H9 (cell line): ENCODE measurements around the gene IGF2BP3. TPM values are rescaled to one million over a fixed set of nuclear protein-coding genes. Genes with fewer than 3 reads are reported as not detected.
A peak's percentile ranks its signal among the peaks of the same experiment; 100 is the strongest.

Source experiments
- DNase-seq: peaks from one replicate; pipeline ENCODE4 v3.0.0-alpha.2; 2017
- H2AFZ ChIP-seq: one replicate; pipeline ENCODE4 v1.6.1; 2013; ENCODE audit warnings: mild to moderate bottlenecking, low read length, control low read depth, moderate library complexity
- H2AK5ac ChIP-seq: 2 replicates; pipeline ENCODE4 v1.6.1; 2013; ENCODE audit warnings: low read length, control low read depth, mixed read lengths; ENCODE audit not compliant: insufficient read length
- H2BK120ac ChIP-seq: one replicate; pipeline ENCODE4 v1.6.1; 2013; ENCODE audit warnings: low read depth, mild to moderate bottlenecking, low read length, control low read depth, inconsistent platforms; ENCODE audit not compliant: poor library complexity, severe bottlenecking
- H2BK12ac ChIP-seq: 2 replicates; pipeline ENCODE4 v1.6.1; 2013; ENCODE audit warnings: low read length, control low read depth, mixed read lengths, low read depth; ENCODE audit not compliant: insufficient read length
- H2BK15ac ChIP-seq: 2 replicates; pipeline ENCODE4 v1.6.1; 2013; ENCODE audit warnings: low read depth, low read length, control low read depth
- H2BK20ac ChIP-seq: one replicate; pipeline ENCODE4 v1.6.1; 2013; ENCODE audit warnings: low read depth, mild to moderate bottlenecking, low read length, control low read depth, inconsistent platforms; ENCODE audit not compliant: poor library complexity, severe bottlenecking
- H2BK5ac ChIP-seq: 2 replicates; pipeline ENCODE4 v1.6.1; 2013; ENCODE audit warnings: low read length, control low read depth, mixed read lengths; ENCODE audit not compliant: insufficient read length
- H3K14ac ChIP-seq: 2 replicates; pipeline ENCODE4 v1.6.1; 2013; ENCODE audit warnings: low read length, control low read depth; ENCODE audit not compliant: insufficient read depth
- H3K18ac ChIP-seq: 2 replicates; pipeline ENCODE4 v1.6.1; 2013; ENCODE audit warnings: low read depth, mild to moderate bottlenecking, mixed read lengths, low read length, control low read depth; ENCODE audit not compliant: insufficient read length
- H3K23ac ChIP-seq: 2 replicates; pipeline ENCODE4 v1.6.1; 2013; ENCODE audit warnings: low read length, control low read depth, mixed read lengths, low read depth; ENCODE audit not compliant: insufficient read length
- H3K23me2 ChIP-seq: 2 replicates; pipeline ENCODE4 v1.6.1; 2013; ENCODE audit warnings: low read depth, mild to moderate bottlenecking, mixed read lengths, low read length, control low read depth; ENCODE audit not compliant: insufficient read length, poor library complexity, severe bottlenecking
- H3K27ac ChIP-seq: 2 replicates; pipeline ENCODE4 v1.5.1; 2013; ENCODE audit warnings: low read length, control low read depth, mixed read lengths, low read depth; ENCODE audit not compliant: insufficient read length
- H3K27me3 ChIP-seq: 2 replicates; pipeline ENCODE4 v1.6.1; 2013; ENCODE audit warnings: low read length, control low read depth, inconsistent platforms; ENCODE audit not compliant: insufficient read depth
- H3K4ac ChIP-seq: 2 replicates; pipeline ENCODE4 v1.6.1; 2013; ENCODE audit warnings: low read depth, mild to moderate bottlenecking, control low read depth, inconsistent platforms, low read length, moderate library complexity
- H3K4me1 ChIP-seq: 2 replicates; pipeline ENCODE4 v1.6.1; 2013; ENCODE audit warnings: low read length, control low read depth, inconsistent platforms; ENCODE audit not compliant: insufficient read depth
- H3K4me2 ChIP-seq: 2 replicates; pipeline ENCODE4 v1.6.1; 2013; ENCODE audit warnings: low read length, control low read depth, mixed read lengths; ENCODE audit not compliant: insufficient read length, insufficient read depth
- H3K56ac ChIP-seq: 2 replicates; pipeline ENCODE4 v1.6.1; 2013; ENCODE audit warnings: low read depth, mild to moderate bottlenecking, mixed read lengths, low read length, control low read depth; ENCODE audit not compliant: insufficient read length
- H3K79me1 ChIP-seq: 2 replicates; pipeline ENCODE4 v1.6.1; 2013; ENCODE audit warnings: low read depth, mild to moderate bottlenecking, moderate library complexity, low read length, control low read depth, inconsistent platforms; ENCODE audit not compliant: insufficient read depth, poor library complexity, severe bottlenecking
- H3K79me2 ChIP-seq: 2 replicates; pipeline ENCODE4 v1.6.1; 2013; ENCODE audit warnings: low read length, control low read depth, inconsistent platforms; ENCODE audit not compliant: insufficient read depth
- H3K9ac ChIP-seq: 2 replicates; pipeline ENCODE4 v1.6.1; 2013; ENCODE audit warnings: low read length, control low read depth, mixed read lengths; ENCODE audit not compliant: insufficient read length; ENCODE audit errors: extremely low read depth
- H3K9me3 ChIP-seq: one replicate; pipeline ENCODE4 v1.6.1; 2013; ENCODE audit warnings: low read depth, low read length, inconsistent platforms; ENCODE audit not compliant: control insufficient read depth
- H3T11ph ChIP-seq: one replicate; pipeline ENCODE4 v1.6.1; 2013; ENCODE audit warnings: mild to moderate bottlenecking, low read length, control low read depth, inconsistent platforms
- H4K20me1 ChIP-seq: one replicate; pipeline ENCODE4 v1.6.1; 2013; ENCODE audit not compliant: control insufficient read depth, insufficient read length, insufficient read depth
- H4K5ac ChIP-seq: 2 replicates; pipeline ENCODE4 v1.6.1; 2013; ENCODE audit warnings: low read depth, mild to moderate bottlenecking, mixed read lengths, low read length, control low read depth; ENCODE audit not compliant: insufficient read length
- H4K8ac ChIP-seq: replicated peaks from 2 replicates; pipeline ENCODE4 v1.6.1; 2013; ENCODE audit warnings: low read length, control low read depth, mixed read lengths, low read depth; ENCODE audit not compliant: insufficient read length
- H4K91ac ChIP-seq: 2 replicates; pipeline ENCODE4 v1.6.1; 2013; ENCODE audit warnings: low read depth, mild to moderate bottlenecking, moderate library complexity, mixed read lengths, low read length, control low read depth; ENCODE audit not compliant: insufficient read length
- H3K27ac Mint-ChIP-seq, 3 experiments: 2 replicates in 2 of 3; 3 replicates in 1 of 3; pipeline ENCODE4 v1.8.0; 2020 to 2021; ENCODE audit warnings: mixed read lengths in 3 of 3, mild to moderate bottlenecking in 1 of 3, moderate library complexity in 1 of 3
- H3K27me3 Mint-ChIP-seq: 2 replicates; pipeline ENCODE4 v1.8.0; 2021; ENCODE audit warnings: low read depth, mild to moderate bottlenecking, moderate library complexity, mixed read lengths
- H3K36me3 Mint-ChIP-seq, 3 experiments: 2 replicates in 2 of 3; 3 replicates in 1 of 3; pipeline ENCODE4 v1.8.0; 2020 to 2021; ENCODE audit warnings: low read depth in 3 of 3, mixed read lengths in 3 of 3; ENCODE audit not compliant: insufficient read depth in 1 of 3
- H3K4me1 Mint-ChIP-seq, 2 experiments: 2 replicates each; pipeline ENCODE4 v1.8.0; 2020; ENCODE audit warnings: mixed read lengths in 2 of 2
- H3K4me3 Mint-ChIP-seq, 2 experiments: 2 replicates in 1 of 2; 3 replicates in 1 of 2; pipeline ENCODE4 v1.8.0; 2020 to 2021; ENCODE audit warnings: mild to moderate bottlenecking in 2 of 2, mixed read lengths in 2 of 2, moderate library complexity in 1 of 2
- H3K9me3 Mint-ChIP-seq, 2 experiments: 2 replicates in 1 of 2; 3 replicates in 1 of 2; pipeline ENCODE4 v1.8.0; 2020; ENCODE audit warnings: mild to moderate bottlenecking in 2 of 2, mixed read lengths in 2 of 2, moderate library complexity in 1 of 2
- WGBS: extraction: QIAGEN DNeasy Blood & Tissue Kit; methylation state at CpG from one replicate; pipeline ENCODE4 v1.1.7; 2013; ENCODE audit warnings: missing lambda C conversion rate, low lambda C conversion rate, mixed read lengths; ENCODE audit not compliant: insufficient read length; ENCODE audit errors: extremely low coverage; 5-methylcytosine and 5-hydroxymethylcytosine counted together
- total RNA-seq: library from RNA; stranded (reverse); gene quantifications from 2 replicates; pipeline ENCODE4 v1.2.1, GENCODE V29; 2021
- TF ChIP-seq, protein P1 (sequence below): fragments of 200-600 bp; sonication (generic); conservative IDR thresholded peaks from 3 replicates; pipeline ENCODE4 v1.8.0; 2021; ENCODE audit warnings: antibody characterized with exemption, mild to moderate bottlenecking

Gene IGF2BP3
- total RNA-seq, 1 experiment from 2014 or later = 197 TPM

DNA sequence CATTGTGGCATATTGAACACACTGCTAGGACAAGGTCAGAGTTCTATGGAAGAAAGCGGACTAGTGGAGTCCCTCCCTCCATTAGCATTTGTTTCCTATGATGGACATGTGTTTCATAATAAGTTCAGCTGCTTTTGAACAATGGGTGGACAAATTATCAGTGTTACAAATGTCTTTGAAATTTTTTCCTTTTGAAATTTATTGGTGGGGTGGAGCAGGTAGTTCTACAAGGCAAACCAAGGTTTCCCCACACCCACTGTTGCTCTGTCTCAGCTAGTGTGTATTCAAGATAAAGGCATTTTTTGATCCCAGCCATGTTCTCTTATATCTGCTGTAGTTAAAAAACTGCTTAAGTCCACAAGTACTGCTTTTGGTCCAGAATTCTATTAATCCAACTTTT is 91.3 kb downstream of the IGF2BP3 start:
- no peak overlapping the region for H3K56ac ChIP-seq
- no peak overlapping the region for H4K5ac ChIP-seq
- H3K9me3 ChIP-seq = no peaks in the 10 kb centered on the region
- no peak overlapping the region for H2AK5ac ChIP-seq
- TF ChIP-seq, protein P1, sequence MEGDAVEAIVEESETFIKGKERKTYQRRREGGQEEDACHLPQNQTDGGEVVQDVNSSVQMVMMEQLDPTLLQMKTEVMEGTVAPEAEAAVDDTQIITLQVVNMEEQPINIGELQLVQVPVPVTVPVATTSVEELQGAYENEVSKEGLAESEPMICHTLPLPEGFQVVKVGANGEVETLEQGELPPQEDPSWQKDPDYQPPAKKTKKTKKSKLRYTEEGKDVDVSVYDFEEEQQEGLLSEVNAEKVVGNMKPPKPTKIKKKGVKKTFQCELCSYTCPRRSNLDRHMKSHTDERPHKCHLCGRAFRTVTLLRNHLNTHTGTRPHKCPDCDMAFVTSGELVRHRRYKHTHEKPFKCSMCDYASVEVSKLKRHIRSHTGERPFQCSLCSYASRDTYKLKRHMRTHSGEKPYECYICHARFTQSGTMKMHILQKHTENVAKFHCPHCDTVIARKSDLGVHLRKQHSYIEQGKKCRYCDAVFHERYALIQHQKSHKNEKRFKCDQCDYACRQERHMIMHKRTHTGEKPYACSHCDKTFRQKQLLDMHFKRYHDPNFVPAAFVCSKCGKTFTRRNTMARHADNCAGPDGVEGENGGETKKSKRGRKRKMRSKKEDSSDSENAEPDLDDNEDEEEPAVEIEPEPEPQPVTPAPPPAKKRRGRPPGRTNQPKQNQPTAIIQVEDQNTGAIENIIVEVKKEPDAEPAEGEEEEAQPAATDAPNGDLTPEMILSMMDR = no peak
- no peak overlapping the region for H3K4ac ChIP-seq
- H3K79me2 ChIP-seq = peaks cover 16% of the 10 kb centered on the region; the same call in 1 of the 2 replicates
- H3K27me3 Mint-ChIP-seq = no peaks in the 10 kb centered on the region
- H3K4me3 Mint-ChIP-seq = no peak overlapping the region
- H3K23me2 ChIP-seq = no peaks in the 10 kb centered on the region
- no CpG with 5 or more reads among the region's 1 CpG for WGBS
- no peak overlapping the region for H3K18ac ChIP-seq
- H3K9ac ChIP-seq = no peak overlapping the region
- H3K14ac ChIP-seq = no peak overlapping the region
- H2BK15ac ChIP-seq = no peak overlapping the region
- no peak overlapping the region for H3T11ph ChIP-seq
- H4K8ac ChIP-seq = no peak overlapping the region
- H2BK120ac ChIP-seq = no peak overlapping the region
- peaks cover 26% of the 10 kb centered on the region for H3K79me1 ChIP-seq
- no peaks in the 10 kb centered on the region for H4K20me1 ChIP-seq
- no peak overlapping the region for H4K91ac ChIP-seq
- no peak overlapping the region for H2BK5ac ChIP-seq
- H3K9me3 Mint-ChIP-seq = no peaks in the 10 kb centered on the region
- no peak overlapping the region for H2BK20ac ChIP-seq
- H2AFZ ChIP-seq = no peak overlapping the region
- no peak overlapping the region for H3K23ac ChIP-seq
- no peak for DNase-seq
- no peaks in the 10 kb centered on the region for H3K27me3 ChIP-seq
- H3K27ac Mint-ChIP-seq = peak overlapping the region in 1 of 3 experiments; percentile 45; a peak in 1 of 7 replicates
- H3K4me1 ChIP-seq = no peaks in the 10 kb centered on the region; the same call in 1 of the 2 replicates
- H3K4me2 ChIP-seq = no peak overlapping the region
- peaks cover 14 to 18% of the 10 kb centered on the region in 2 experiments; a peak in 3 of 4 replicates for H3K4me1 Mint-ChIP-seq
- no peak overlapping the region for H2BK12ac ChIP-seq
- no peak overlapping the region for H3K27ac ChIP-seq
- peaks cover 14 to 52% (median 45%) of the 10 kb centered on the region in 3 experiments for H3K36me3 Mint-ChIP-seq
